Keratinocyte (primary cell): ENCODE results near the gene FUZ. TPM values are rescaled to one million over a fixed set of nuclear protein-coding genes. Genes with fewer than 3 reads are reported as not detected.

Experiments used
- DNase-seq: peaks from one replicate; pipeline ENCODE4 v3.0.0-alpha.2; 2011; ENCODE audit warnings: low read depth, missing footprints, low spot score
- FAIRE-seq: peaks from 2 replicates; lab custom pipeline; 2011; peaks lifted over from hg19 to GRCh38; lab: Jason Lieb, UNC
- H2AFZ ChIP-seq: 2 replicates; pipeline ENCODE4 v1.6.0; 2012; ENCODE audit warnings: low read length, control low read depth, inconsistent platforms; ENCODE audit not compliant: control insufficient read depth
- H3K27ac ChIP-seq: 2 replicates; pipeline ENCODE4 v1.5.1; 2011; ENCODE audit warnings: low read length; ENCODE audit not compliant: control insufficient read depth, insufficient read depth
- H3K27me3 ChIP-seq: 3 replicates; pipeline ENCODE4 v1.6.0; 2011; ENCODE audit warnings: low read length; ENCODE audit not compliant: control insufficient read depth, insufficient read depth; ENCODE audit errors: extremely low read depth
- H3K36me3 ChIP-seq, 2 experiments: 2 replicates in 1 of 2; 3 replicates in 1 of 2; pipeline ENCODE4 v1.5.1; 2011; ENCODE audit warnings: low read length in 2 of 2, mild to moderate bottlenecking in 1 of 2; ENCODE audit not compliant: control insufficient read depth in 2 of 2, insufficient read depth in 2 of 2; ENCODE audit errors: extremely low read depth in 1 of 2
- H3K4me1 ChIP-seq: 3 replicates; pipeline ENCODE4 v1.5.1; 2011; ENCODE audit warnings: low read length; ENCODE audit not compliant: control insufficient read depth, insufficient read depth; ENCODE audit errors: extremely low read depth
- H3K4me2 ChIP-seq: 3 replicates; pipeline ENCODE4 v1.6.0; 2011; ENCODE audit warnings: low read depth, low read length; ENCODE audit not compliant: control insufficient read depth, insufficient read depth; ENCODE audit errors: extremely low read depth
- H3K4me3 ChIP-seq, 3 experiments: fragments of 200-600 bp in 1 of 3; sonication (generic) in 1 of 3; 2 replicates in 2 of 3; 3 replicates in 1 of 3; pipeline ENCODE4 v1.5.1; 2011 to 2016; ENCODE audit warnings: low read length in 3 of 3, mild to moderate bottlenecking in 3 of 3, control low read depth in 2 of 3, inconsistent platforms in 1 of 3, low read depth in 1 of 3, mixed read lengths in 1 of 3, mixed run types in 1 of 3, moderate library complexity in 1 of 3; ENCODE audit not compliant: control insufficient read depth in 2 of 3, insufficient read depth in 2 of 3; ENCODE audit errors: extremely low read depth in 1 of 3
- H3K79me2 ChIP-seq: 2 replicates; pipeline ENCODE4 v1.6.0; 2012; ENCODE audit warnings: low read length; ENCODE audit not compliant: control insufficient read depth, insufficient read depth
- H3K9ac ChIP-seq: 3 replicates; pipeline ENCODE4 v1.6.0; 2011; ENCODE audit warnings: low read length; ENCODE audit not compliant: control insufficient read depth, insufficient read depth; ENCODE audit errors: extremely low read depth
- H3K9me1 ChIP-seq: 3 replicates; pipeline ENCODE4 v1.6.0; 2011; ENCODE audit warnings: low read length; ENCODE audit not compliant: control insufficient read depth, insufficient read depth; ENCODE audit errors: extremely low read depth
- H3K9me3 ChIP-seq: 2 replicates; pipeline ENCODE4 v1.5.1; 2012; ENCODE audit warnings: low read depth, low read length; ENCODE audit not compliant: control insufficient read depth
- H4K20me1 ChIP-seq: 3 replicates; pipeline ENCODE4 v1.6.0; 2011; ENCODE audit warnings: low read length; ENCODE audit not compliant: control insufficient read depth, insufficient read depth; ENCODE audit errors: extremely low read depth
- CTCF ChIP-seq, 3 experiments: IDR thresholded peaks in 1 of 3; conservative IDR thresholded peaks in 1 of 3; optimal IDR thresholded peaks in 1 of 3; 2 replicates in 2 of 3; 3 replicates in 1 of 3; pipeline versions ENCODE3 to v1.5.1; 2011; ENCODE audit warnings: low read length in 3 of 3, mild to moderate bottlenecking in 3 of 3, moderate library complexity in 2 of 3, control low read depth in 1 of 3, inconsistent platforms in 1 of 3; ENCODE audit not compliant: insufficient read depth in 2 of 3; ENCODE audit errors: extremely low read depth in 1 of 3
- EZH2 ChIP-seq: IDR thresholded peaks from one replicate; pipeline ENCODE4 v1.6.1; 2012; ENCODE audit warnings: inconsistent platforms, mild to moderate bottlenecking, low read length, moderate library complexity
- dilution Hi-C: fragments of 300-500 bp; cut with MboI; formaldehyde crosslinking; loops from one replicate; pipeline ENCODE4 v1.7.0; 2020; ENCODE audit warnings: low sequenced_read_pairs; ENCODE audit not compliant: extremely low pct_ligation_motif_present
- polyA plus RNA-seq, 5 experiments: library from polyadenylated mRNA; depleted of rRNA in 3 of 5; stranded (reverse) in 3 of 5; stranded (forward) in 1 of 5; unstranded in 1 of 5; fragments of >200 nt; gene quantifications; 1 replicate in 1 of 5; 2 replicates in 3 of 5; 3 replicates in 1 of 5; pipeline versions ENCODE4 v1.2.1 to v1.2.3, GENCODE V29; 2011 to 2012; ENCODE audit warnings: missing spikeins in 2 of 5, low read depth in 1 of 5, low replicate concordance in 1 of 5

The FUZ gene
- polyA plus RNA-seq, 1 donor (not counting 4 experiments of a cell fraction or from before 2014, with no cell fraction given), result 3.7 TPM

GRCh38 chr19:49781394-49781793 is 31.7 kb downstream of the FUZ start:
- Histone ChIP-seq H3K4me2 (no peak overlapping the region), H3K36me3 (peaks cover 18 to 21% of the 10 kb centered on the region in 2 experiments), H3K27me3 (no peaks in the 10 kb centered on the region), H4K20me1 (peaks cover 4% of the 10 kb centered on the region), H3K27ac (no peak overlapping the region), H3K9me1 (no peaks in the 10 kb centered on the region), H2AFZ (no peak overlapping the region), H3K9me3 (no peaks in the 10 kb centered on the region), H3K4me3 (no peak overlapping the region), H3K79me2 (peaks cover 6% of the 10 kb centered on the region), H3K4me1 (no peaks in the 10 kb centered on the region), H3K9ac (no peak overlapping the region)
- TF ChIP-seq EZH2 (no peak), CTCF (optimal IDR thresholded peaks at IDR 0.05 in 1 of 3, IDR thresholded peaks at IDR 0.05 in 1 of 3, conservative IDR thresholded peaks at IDR 0.05 in 1 of 3; ENCODE audit: extremely low read depth in 1 of 3, insufficient read depth in 2 of 3, low read length in 3 of 3) (no peak)
- dilution Hi-C loops, result no loop called here
- no peak for FAIRE-seq
- no peak for DNase-seq

- Histone ChIP-seq H3K36me3 (peaks cover 18 to 21% of the 10 kb centered on the region in 2 experiments), H3K4me1 (no peaks in the 10 kb centered on the region), H3K27ac (no peak overlapping the region), H3K9me3 (no peaks in the 10 kb centered on the region), H3K9ac (no peak overlapping the region), H4K20me1 (peaks cover 7% of the 10 kb centered on the region), H3K79me2 (peaks cover 10% of the 10 kb centered on the region), H3K4me3 (no peak overlapping the region), H3K9me1 (no peaks in the 10 kb centered on the region), H3K27me3 (no peaks in the 10 kb centered on the region), H2AFZ (no peak overlapping the region), H3K4me2 (no peak overlapping the region)
- DNase-seq (no peak), FAIRE-seq (no peak)
- dilution Hi-C loops, result no loop called here
- TF ChIP-seq CTCF (optimal IDR thresholded peaks at IDR 0.05 in 1 of 3, IDR thresholded peaks at IDR 0.05 in 1 of 3, conservative IDR thresholded peaks at IDR 0.05 in 1 of 3; ENCODE audit: extremely low read depth in 1 of 3, insufficient read depth in 2 of 3, low read length in 3 of 3), result no peak
- TF ChIP-seq EZH2, result no peak
Measured at GRCh38 chr19:49780861-49781260, 32.2 kb downstream of the FUZ start.
